ENCODE results near the gene MTRF1. TPM values are rescaled to one million over a fixed set of nuclear protein-coding genes. Genes with fewer than 3 reads are reported as not detected.
"Not testable (repeated sequence)": the region's sequence is repeated elsewhere in the genome, so short reads cannot be mapped to it uniquely, and the experiment has no call there.

The MTRF1 gene
- total RNA-seq, 2 donors from 2014 or later, result 13.8 to 17.7 TPM

GRCh38 chr13:41295973-41296372, 32.6 kb upstream of the MTRF1 start:
- no peak overlapping the region for H3K4me3 Mint-ChIP-seq
- H3K27me3 Mint-ChIP-seq, result peaks cover 1% of the 10 kb centered on the region
- DNase-seq, result no peak
- H3K4me1 Mint-ChIP-seq, result no peaks in the 10 kb centered on the region
- no peaks in the 10 kb centered on the region for H3K9me3 ChIP-seq (ENCODE audit: control insufficient read depth, low read length, poor library complexity, severe bottlenecking)
- no peak overlapping the region for H3K27ac Mint-ChIP-seq
- no peak for ATAC-seq
- peaks cover 2% of the 10 kb centered on the region for H3K36me3 Mint-ChIP-seq (ENCODE audit: low read depth)

GRCh38 chr13:41294914-41295313, 31.5 kb upstream of the MTRF1 start:
- DNase-seq, result no peak
- H3K27me3 Mint-ChIP-seq, result no peaks in the 10 kb centered on the region
- peaks cover 2% of the 10 kb centered on the region for H3K36me3 Mint-ChIP-seq (ENCODE audit: low read depth)

GRCh38 chr13:41293272-41293671, 29.9 kb upstream of the MTRF1 start:
- Mint-ChIP-seq H3K4me1 (no peaks in the 10 kb centered on the region), H3K4me3 (no peak overlapping the region), H3K27ac (no peak overlapping the region), H3K27me3 (no peaks in the 10 kb centered on the region), H3K36me3 (ENCODE audit: low read depth) (peaks cover 2% of the 10 kb centered on the region)
- no peak for ATAC-seq
- H3K9me3 ChIP-seq (ENCODE audit: control insufficient read depth, low read length, poor library complexity, severe bottlenecking), result no peaks in the 10 kb centered on the region
- DNase-seq, result no peak

More at GRCh38 chr13:41294914-41295313, 31.5 kb upstream of the MTRF1 start:
- H3K9me3 ChIP-seq (ENCODE audit: control insufficient read depth, low read length, poor library complexity, severe bottlenecking), result no peaks in the 10 kb centered on the region
- Mint-ChIP-seq H3K4me1 (no peaks in the 10 kb centered on the region), H3K4me3 (no peak overlapping the region), H3K27ac (no peak overlapping the region)
- ATAC-seq, result no peak

- Mint-ChIP-seq H3K27ac (no peak overlapping the region), H3K4me3 (no peak overlapping the region), H3K27me3 (no peaks in the 10 kb centered on the region), H3K4me1 (peaks cover 7% of the 10 kb centered on the region), H3K36me3 (ENCODE audit: low read depth) (peaks cover 2% of the 10 kb centered on the region)
- DNase-seq, result no peak
- no peak for ATAC-seq
- no peaks in the 10 kb centered on the region for H3K9me3 ChIP-seq (ENCODE audit: control insufficient read depth, low read length, poor library complexity, severe bottlenecking)
These were observed 27.9 kb upstream of the MTRF1 start for GRCh38 chr13:41291246-41291645.

- H3K9me3 ChIP-seq (ENCODE audit: control insufficient read depth, low read length, poor library complexity, severe bottlenecking), result no peaks in the 10 kb centered on the region
- Mint-ChIP-seq H3K27ac (no peak overlapping the region), H3K4me1 (peaks cover 7% of the 10 kb centered on the region), H3K36me3 (ENCODE audit: low read depth) (peaks cover 2% of the 10 kb centered on the region), H3K4me3 (no peak overlapping the region), H3K27me3 (no peaks in the 10 kb centered on the region)
- DNase-seq (no peak), ATAC-seq (no peak)
These were observed 26.1 kb upstream of the MTRF1 start for GRCh38 chr13:41289463-41289881.

GRCh38 chr13:41286370-41286769, 23.0 kb upstream of the MTRF1 start:
- no peak for DNase-seq
- Mint-ChIP-seq H3K36me3 (ENCODE audit: low read depth) (peaks cover under 1% of the 10 kb centered on the region), H3K4me3 (peak overlapping the region; percentile 43), H3K4me1 (peaks cover 7% of the 10 kb centered on the region), H3K27ac (no peak overlapping the region), H3K27me3 (peaks cover 3% of the 10 kb centered on the region)
- ATAC-seq, result no peak
- no peaks in the 10 kb centered on the region for H3K9me3 ChIP-seq (ENCODE audit: control insufficient read depth, low read length, poor library complexity, severe bottlenecking)

- H3K36me3 Mint-ChIP-seq (ENCODE audit: low read depth), result no peaks in the 10 kb centered on the region
These were observed 21.3 kb upstream of the MTRF1 start for GRCh38 chr13:41284512-41285288.

GRCh38 chr13:41282129-41282571, 18.8 kb upstream of the MTRF1 start:
- no peak overlapping the region for H3K27ac Mint-ChIP-seq
- H3K27me3 Mint-ChIP-seq, result peaks cover 15% of the 10 kb centered on the region
- ATAC-seq (no peak), DNase-seq (no peak)
- H3K36me3 Mint-ChIP-seq (ENCODE audit: low read depth), result no peaks in the 10 kb centered on the region
- peaks cover 7% of the 10 kb centered on the region for H3K4me1 Mint-ChIP-seq
- H3K9me3 ChIP-seq (ENCODE audit: control insufficient read depth, low read length, poor library complexity, severe bottlenecking), result no peaks in the 10 kb centered on the region
- H3K4me3 Mint-ChIP-seq, result no peak overlapping the region

More at GRCh38 chr13:41284512-41285288, 21.3 kb upstream of the MTRF1 start:
- Mint-ChIP-seq H3K4me3 (no peak overlapping the region), H3K27ac (no peak overlapping the region), H3K4me1 (peaks cover 7% of the 10 kb centered on the region), H3K27me3 (peaks cover 15% of the 10 kb centered on the region)
- no peaks in the 10 kb centered on the region for H3K9me3 ChIP-seq (ENCODE audit: control insufficient read depth, low read length, poor library complexity, severe bottlenecking)
- DNase-seq (no peak), ATAC-seq (no peak)

- not testable (repeated sequence) for ATAC-seq; H3K4me3 Mint-ChIP-seq; H3K36me3 Mint-ChIP-seq (ENCODE audit: low read depth); H3K4me1 Mint-ChIP-seq; DNase-seq; H3K27ac Mint-ChIP-seq; H3K9me3 ChIP-seq (ENCODE audit: control insufficient read depth, low read length, poor library complexity, severe bottlenecking)
- H3K27me3 Mint-ChIP-seq, result peaks cover 15% of the 10 kb centered on the region
These were observed 15.8 kb upstream of the MTRF1 start for GRCh38 chr13:41279156-41279555.

GRCh38 chr13:41276824-41277223, 13.4 kb upstream of the MTRF1 start:
- Mint-ChIP-seq H3K4me1 (peaks cover 3% of the 10 kb centered on the region), H3K27me3 (peaks cover 15% of the 10 kb centered on the region), H3K4me3 (no peak overlapping the region), H3K36me3 (ENCODE audit: low read depth) (no peaks in the 10 kb centered on the region), H3K27ac (no peak overlapping the region)
- no peak for ATAC-seq
- H3K9me3 ChIP-seq (ENCODE audit: control insufficient read depth, low read length, poor library complexity, severe bottlenecking), result no peaks in the 10 kb centered on the region
- no peak for DNase-seq

- DNase-seq (no peak), ATAC-seq (no peak)
- no peak overlapping the region for H3K4me3 Mint-ChIP-seq
- H3K27ac Mint-ChIP-seq, result no peak overlapping the region
- no peaks in the 10 kb centered on the region for H3K36me3 Mint-ChIP-seq (ENCODE audit: low read depth)
- H3K4me1 Mint-ChIP-seq, result peaks cover 5% of the 10 kb centered on the region
- no peaks in the 10 kb centered on the region for H3K27me3 Mint-ChIP-seq
- no peaks in the 10 kb centered on the region for H3K9me3 ChIP-seq (ENCODE audit: control insufficient read depth, low read length, poor library complexity, severe bottlenecking)
These were observed 11.5 kb upstream of the MTRF1 start for GRCh38 chr13:41274881-41275280.

GRCh38 chr13:41273831-41274441, 10.6 kb upstream of the MTRF1 start:
- H3K36me3 Mint-ChIP-seq (ENCODE audit: low read depth), result no peaks in the 10 kb centered on the region
- H3K27ac Mint-ChIP-seq, result no peak overlapping the region
- H3K4me1 Mint-ChIP-seq, result peaks cover 5% of the 10 kb centered on the region
- no peak for DNase-seq
- no peak overlapping the region for H3K4me3 Mint-ChIP-seq
- no peaks in the 10 kb centered on the region for H3K9me3 ChIP-seq (ENCODE audit: control insufficient read depth, low read length, poor library complexity, severe bottlenecking)
- no peaks in the 10 kb centered on the region for H3K27me3 Mint-ChIP-seq
- no peak for ATAC-seq

- peaks cover 5% of the 10 kb centered on the region for H3K9me3 ChIP-seq (ENCODE audit: control insufficient read depth, low read length, poor library complexity, severe bottlenecking)
- H3K4me3 Mint-ChIP-seq, result no peak overlapping the region
- peak overlapping the region; percentile 65 for H3K27ac Mint-ChIP-seq
- H3K27me3 Mint-ChIP-seq, result no peaks in the 10 kb centered on the region
- no peak for DNase-seq
- no peak for ATAC-seq
- H3K36me3 Mint-ChIP-seq (ENCODE audit: low read depth), result no peaks in the 10 kb centered on the region
- peaks cover 5% of the 10 kb centered on the region for H3K4me1 Mint-ChIP-seq
These were observed 8.3 kb upstream of the MTRF1 start for GRCh38 chr13:41271456-41272285.

All from T-helper 17 cell (primary cell).